Mammary epithelial cell (primary cell): ENCODE results near the gene PRSS16.

Experiments used
- EZH2 ChIP-seq: IDR thresholded peaks from 2 replicates; pipeline ENCODE4 v1.6.1; 2012; ENCODE audit warnings: low read length, inconsistent platforms, borderline replicate concordance
- TF ChIP-seq, protein P1 (sequence below), 2 donors: IDR thresholded peaks in 1 of 2; conservative IDR thresholded peaks in 1 of 2; 2 replicates each; pipeline ENCODE4 v1.5.1; 2011 to 2012; ENCODE audit warnings: inconsistent platforms in 2 of 2, low read length in 2 of 2, mild to moderate bottlenecking in 2 of 2, control low read depth in 1 of 2, low read depth in 1 of 2; ENCODE audit not compliant: insufficient read depth in 1 of 2; ENCODE audit errors: extremely low read depth in 1 of 2

DNA sequence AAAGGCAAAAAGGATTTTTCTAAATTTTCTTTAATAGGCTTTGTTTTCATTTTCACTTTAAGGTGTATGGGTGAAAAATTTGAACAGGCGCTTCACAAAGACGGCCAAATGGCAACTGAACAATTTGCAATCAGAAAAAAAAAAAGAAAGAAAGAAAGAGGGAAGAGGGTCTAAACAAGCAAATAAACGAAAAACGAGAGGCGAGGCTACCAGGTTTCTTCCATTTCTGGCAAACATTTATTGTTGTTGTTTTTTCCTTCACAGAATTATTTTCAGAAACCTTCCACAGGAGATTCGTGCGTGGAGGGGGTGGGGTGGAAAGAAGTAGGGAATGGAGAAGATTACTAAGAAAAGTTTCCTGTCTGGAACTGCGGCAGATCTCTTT lies 40.2 kb downstream of the PRSS16 start:
- TF ChIP-seq, protein P1, sequence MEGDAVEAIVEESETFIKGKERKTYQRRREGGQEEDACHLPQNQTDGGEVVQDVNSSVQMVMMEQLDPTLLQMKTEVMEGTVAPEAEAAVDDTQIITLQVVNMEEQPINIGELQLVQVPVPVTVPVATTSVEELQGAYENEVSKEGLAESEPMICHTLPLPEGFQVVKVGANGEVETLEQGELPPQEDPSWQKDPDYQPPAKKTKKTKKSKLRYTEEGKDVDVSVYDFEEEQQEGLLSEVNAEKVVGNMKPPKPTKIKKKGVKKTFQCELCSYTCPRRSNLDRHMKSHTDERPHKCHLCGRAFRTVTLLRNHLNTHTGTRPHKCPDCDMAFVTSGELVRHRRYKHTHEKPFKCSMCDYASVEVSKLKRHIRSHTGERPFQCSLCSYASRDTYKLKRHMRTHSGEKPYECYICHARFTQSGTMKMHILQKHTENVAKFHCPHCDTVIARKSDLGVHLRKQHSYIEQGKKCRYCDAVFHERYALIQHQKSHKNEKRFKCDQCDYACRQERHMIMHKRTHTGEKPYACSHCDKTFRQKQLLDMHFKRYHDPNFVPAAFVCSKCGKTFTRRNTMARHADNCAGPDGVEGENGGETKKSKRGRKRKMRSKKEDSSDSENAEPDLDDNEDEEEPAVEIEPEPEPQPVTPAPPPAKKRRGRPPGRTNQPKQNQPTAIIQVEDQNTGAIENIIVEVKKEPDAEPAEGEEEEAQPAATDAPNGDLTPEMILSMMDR (conservative IDR thresholded peaks at IDR 0.05 in 1 of 2, IDR thresholded peaks at IDR 0.05 in 1 of 2; ENCODE audit: extremely low read depth in 1 of 2, insufficient read depth in 1 of 2, low read depth in 1 of 2, low read length in 2 of 2): no peak
- TF ChIP-seq EZH2: no peak
